Stimulated activated CD8-positive, alpha-beta memory T cell treated with anti-CD3 and anti-CD28 coated beads, Interleukin-15, amount 100 ng/mL, for 48 hours (primary cell): ENCODE measurements around the gene IZUMO4.

Experiments used
- DNase-seq, 2 donors: peaks; one replicate each; pipeline ENCODE4 v3.0.0-alpha.2; 2020; ENCODE audit warnings: low read depth in 2 of 2

Gene IZUMO4

GRCh38 chr19:2145831-2146241 is 49.1 kb downstream of the IZUMO4 start:
- no peak for DNase-seq

GRCh38 chr19:2148482-2149135 is 51.9 kb downstream of the IZUMO4 start:
- no peak for DNase-seq
